GM12875 (cell line): Measurements from ENCODE around the gene SLC17A8.

Source experiments
- H3K4me3 ChIP-seq: one replicate; pipeline ENCODE4 v1.5.1; 2011; ENCODE audit warnings: low read depth, low read length, control low read depth
- TF ChIP-seq, protein P1 (sequence below): IDR thresholded peaks from 2 replicates; pipeline ENCODE4 v1.5.1; 2011; ENCODE audit warnings: low read depth, mild to moderate bottlenecking, control low read depth, inconsistent platforms, low read length, moderate library complexity, borderline replicate concordance; ENCODE audit not compliant: insufficient read depth

The SLC17A8 gene

GRCh38 chr12:100346660-100347059 is 10.2 kb upstream of the SLC17A8 start:
- TF ChIP-seq, protein P1, sequence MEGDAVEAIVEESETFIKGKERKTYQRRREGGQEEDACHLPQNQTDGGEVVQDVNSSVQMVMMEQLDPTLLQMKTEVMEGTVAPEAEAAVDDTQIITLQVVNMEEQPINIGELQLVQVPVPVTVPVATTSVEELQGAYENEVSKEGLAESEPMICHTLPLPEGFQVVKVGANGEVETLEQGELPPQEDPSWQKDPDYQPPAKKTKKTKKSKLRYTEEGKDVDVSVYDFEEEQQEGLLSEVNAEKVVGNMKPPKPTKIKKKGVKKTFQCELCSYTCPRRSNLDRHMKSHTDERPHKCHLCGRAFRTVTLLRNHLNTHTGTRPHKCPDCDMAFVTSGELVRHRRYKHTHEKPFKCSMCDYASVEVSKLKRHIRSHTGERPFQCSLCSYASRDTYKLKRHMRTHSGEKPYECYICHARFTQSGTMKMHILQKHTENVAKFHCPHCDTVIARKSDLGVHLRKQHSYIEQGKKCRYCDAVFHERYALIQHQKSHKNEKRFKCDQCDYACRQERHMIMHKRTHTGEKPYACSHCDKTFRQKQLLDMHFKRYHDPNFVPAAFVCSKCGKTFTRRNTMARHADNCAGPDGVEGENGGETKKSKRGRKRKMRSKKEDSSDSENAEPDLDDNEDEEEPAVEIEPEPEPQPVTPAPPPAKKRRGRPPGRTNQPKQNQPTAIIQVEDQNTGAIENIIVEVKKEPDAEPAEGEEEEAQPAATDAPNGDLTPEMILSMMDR = no peak
- H3K4me3 ChIP-seq = no peak overlapping the region

- no peak overlapping the region for H3K4me3 ChIP-seq
- TF ChIP-seq, protein P1 = no peak
Measured at GRCh38 chr12:100348657-100349454, 8.0 kb upstream of the SLC17A8 start.

- no peak overlapping the region for H3K4me3 ChIP-seq
Measured at GRCh38 chr12:100359248-100359647, 2.4 kb downstream of the SLC17A8 start.

DNA sequence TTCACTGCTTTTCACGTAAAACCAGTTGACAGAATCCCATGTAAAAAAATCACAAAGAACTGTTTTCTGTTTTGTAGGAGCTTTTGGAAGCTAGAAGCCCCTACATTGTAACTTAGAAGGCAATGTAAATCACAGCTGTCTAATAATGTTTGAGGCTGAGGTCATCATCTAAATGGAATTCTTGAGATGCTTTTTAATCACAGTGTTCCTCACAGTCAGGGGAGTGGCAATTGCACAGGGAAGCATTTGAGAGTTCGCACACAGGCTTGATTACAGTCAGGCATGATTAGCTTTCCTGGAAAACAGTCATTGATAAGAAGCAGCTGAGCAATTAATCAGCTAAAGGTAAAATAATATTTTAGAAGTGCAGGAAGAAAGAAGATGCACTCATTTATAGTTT is 2.9 kb downstream of the SLC17A8 start:
- no peak overlapping the region for H3K4me3 ChIP-seq
- TF ChIP-seq, protein P1 = no peak

More at GRCh38 chr12:100359248-100359647, 2.4 kb downstream of the SLC17A8 start:
- TF ChIP-seq, protein P1 = no peak

GRCh38 chr12:100360450-100360849 is 3.6 kb downstream of the SLC17A8 start:
- no peak overlapping the region for H3K4me3 ChIP-seq
- TF ChIP-seq, protein P1 = no peak

DNA sequence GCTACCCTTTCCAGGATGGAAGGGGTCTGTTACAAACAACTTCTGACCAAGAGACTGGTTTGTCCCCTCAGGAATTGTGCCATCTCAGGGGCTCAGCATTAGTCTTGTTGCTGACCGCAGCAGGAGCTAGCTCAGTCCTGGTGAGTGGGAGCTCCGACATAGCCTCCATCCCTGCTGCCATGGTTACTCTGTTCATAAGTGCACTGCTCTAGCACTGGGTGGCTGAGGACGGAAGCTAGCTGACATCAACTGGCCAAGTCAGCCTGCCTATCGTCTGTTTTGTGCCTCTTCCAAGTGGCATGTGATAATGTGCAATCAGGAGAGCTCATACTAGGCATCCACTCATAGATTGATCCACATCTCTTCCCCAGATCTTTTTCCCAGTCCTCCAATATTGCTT is 7.5 kb downstream of the SLC17A8 start:
- no peak overlapping the region for H3K4me3 ChIP-seq
- TF ChIP-seq, protein P1 = no peak

DNA sequence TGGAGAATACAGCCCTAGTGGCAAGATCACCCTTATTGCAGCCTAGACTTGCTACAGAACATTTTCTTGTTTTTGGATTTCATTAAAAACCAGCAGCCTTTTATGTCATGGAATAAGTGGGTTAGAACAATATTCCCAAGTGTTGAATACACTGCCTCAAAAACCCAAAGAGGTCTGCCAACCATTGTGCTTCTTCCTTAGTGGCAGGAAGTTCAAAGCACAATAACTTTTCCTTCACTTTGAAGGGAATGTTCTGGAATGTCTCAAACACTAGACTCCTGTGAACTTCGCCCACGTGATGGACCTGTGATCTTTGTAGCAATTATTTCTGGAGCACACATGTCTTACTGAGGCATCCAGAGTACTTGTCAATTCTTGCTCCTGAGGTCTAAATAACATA is 8.5 kb downstream of the SLC17A8 start:
- no peak overlapping the region for H3K4me3 ChIP-seq
- TF ChIP-seq, protein P1 = no peak
